B cell (primary cell): ENCODE measurements around the gene ADRA2C. TPM values are rescaled to one million over a fixed set of nuclear protein-coding genes. Genes with fewer than 3 reads are reported as not detected.

Experiments
- ATAC-seq: fragments of 200-7000 bp; cut with Tn5 transposase; one replicate; pipeline ENCODE4 v1.10.0; 2021; ENCODE audit warnings: low read depth, mild to moderate bottlenecking, moderate number of reproducible peaks, moderate library complexity
- CTCF ChIA-PET: fragments of 350-600 bp; sonication (Branson Sonifier 250); formaldehyde crosslinking; loops from one replicate; lab custom pipeline; 2021; ENCODE audit warnings: antibody characterized with exemption, inconsistent platforms; lab: Charles Lee
- POLR2A ChIA-PET: fragments of 350-600 bp; sonication (Branson Sonifier 250); formaldehyde crosslinking; loops from one replicate; lab custom pipeline; 2021; ENCODE audit warnings: antibody characterized with exemption; lab: Charles Lee
- DNase-seq: peaks from one replicate; pipeline ENCODE4 v3.0.0; 2013
- H2AFZ ChIP-seq: 2 replicates; pipeline ENCODE4 v1.6.1; 2012; ENCODE audit warnings: mild to moderate bottlenecking, low read depth, low read length; ENCODE audit not compliant: insufficient read depth, poor library complexity, severe bottlenecking
- H3K27ac ChIP-seq, 2 donors: 1 replicate in 1 of 2; 2 replicates in 1 of 2; pipeline ENCODE4 v1.5.1; 2012 to 2013; ENCODE audit warnings: low read length in 2 of 2, mild to moderate bottlenecking in 2 of 2, moderate library complexity in 1 of 2
- H3K27me3 ChIP-seq, 4 experiments: fragments of 200-600 bp in 1 of 4; sonication (generic) in 1 of 4; replicated peaks in 1 of 4; 1 replicate in 2 of 4; 2 replicates in 2 of 4; pipeline versions ENCODE4 v1.6.1 to v1.7.0; 2013 to 2016; ENCODE audit warnings: low read length in 3 of 4, mild to moderate bottlenecking in 2 of 4, mixed read lengths in 1 of 4, moderate library complexity in 1 of 4; ENCODE audit not compliant: insufficient read depth in 4 of 4, control insufficient read depth in 3 of 4; ENCODE audit errors: control extremely low read depth in 1 of 4
- H3K36me3 ChIP-seq, 2 experiments: replicated peaks in 1 of 2; 1 replicate in 1 of 2; 2 replicates in 1 of 2; pipeline versions ENCODE4 v1.6.1 to v1.7.1; 2013; ENCODE audit warnings: low read length in 1 of 2; ENCODE audit not compliant: insufficient read depth in 2 of 2, control insufficient read depth in 1 of 2; ENCODE audit errors: control extremely low read depth in 1 of 2, extremely low read depth in 1 of 2
- H3K4me1 ChIP-seq, 2 donors: fragments of 200-600 bp in 1 of 2; sonication (generic) in 1 of 2; 1 replicate in 1 of 2; 2 replicates in 1 of 2; pipeline versions ENCODE4 v1.5.1 to v1.6.1; 2013 to 2017; ENCODE audit warnings: low read length in 2 of 2; ENCODE audit not compliant: control insufficient read depth in 2 of 2, insufficient read depth in 2 of 2
- H3K4me2 ChIP-seq: replicated peaks from 2 replicates; pipeline ENCODE3; 2012; ENCODE audit warnings: mild to moderate bottlenecking, low read depth, low read length; ENCODE audit not compliant: poor library complexity, severe bottlenecking
- H3K4me3 ChIP-seq, 5 experiments: fragments of 200-600 bp in 1 of 5; sonication (generic) in 1 of 5; 1 replicate in 3 of 5; 2 replicates in 2 of 5; pipeline versions ENCODE4 v1.5.1 to v1.7.0; 2011 to 2016; ENCODE audit warnings: low read length in 4 of 5, mild to moderate bottlenecking in 4 of 5, low read depth in 2 of 5, control low read depth in 1 of 5, moderate library complexity in 1 of 5; ENCODE audit not compliant: insufficient read depth in 1 of 5; ENCODE audit errors: control extremely low read depth in 1 of 5, extremely low read depth in 1 of 5
- H3K79me2 ChIP-seq: fragments of 200-600 bp; sonication (generic); one replicate; pipeline ENCODE4 v1.6.0; 2016; ENCODE audit warnings: low read length; ENCODE audit not compliant: control insufficient read depth, insufficient read depth
- H3K9ac ChIP-seq: fragments of 200-600 bp; sonication (generic); 2 replicates; pipeline ENCODE4 v1.6.1; 2017; ENCODE audit warnings: mild to moderate bottlenecking, low read length, moderate library complexity
- H3K9me3 ChIP-seq, 3 donors: one replicate each; pipeline versions ENCODE4 v1.6.1 to v1.7.1; 2013; ENCODE audit warnings: low read length in 2 of 3; ENCODE audit not compliant: control insufficient read depth in 2 of 3, insufficient read depth in 1 of 3; ENCODE audit errors: control extremely low read depth in 1 of 3
- H4K20me1 ChIP-seq: 2 replicates; pipeline ENCODE4 v1.6.0; 2012; ENCODE audit warnings: mild to moderate bottlenecking, low read length; ENCODE audit not compliant: insufficient read depth, control insufficient read depth, poor library complexity, severe bottlenecking
- H3K27ac Mint-ChIP-seq: one replicate; pipeline ENCODE4 v1.8.0; 2021; ENCODE audit warnings: mixed read lengths
- H3K27me3 Mint-ChIP-seq: one replicate; pipeline ENCODE4 v1.8.0; 2021; ENCODE audit warnings: mixed read lengths
- H3K4me1 Mint-ChIP-seq: one replicate; pipeline ENCODE4 v1.8.0; 2021; ENCODE audit warnings: mixed read lengths
- H3K4me3 Mint-ChIP-seq: one replicate; pipeline ENCODE4 v1.8.0; 2021; ENCODE audit warnings: mixed read lengths
- H3K9me3 Mint-ChIP-seq: one replicate; pipeline ENCODE4 v1.8.0; 2022; ENCODE audit warnings: mixed read lengths; ENCODE audit not compliant: insufficient read depth
- CTCF ChIP-seq: fragments of 200-600 bp; IDR thresholded peaks from one replicate; pipeline ENCODE4 v1.8.0; 2022; ENCODE audit warnings: antibody characterized with exemption, mild to moderate bottlenecking
- EZH2 ChIP-seq: IDR thresholded peaks from 2 replicates; pipeline ENCODE4 v1.6.1; 2012; ENCODE audit warnings: borderline replicate concordance, low read depth, mild to moderate bottlenecking, moderate library complexity, low read length; ENCODE audit not compliant: insufficient read depth, poor library complexity, severe bottlenecking
- WGBS: methylation state at CpG from one replicate; pipeline ENCODE4 v1.1.5; 2013; ENCODE audit warnings: missing lambda C conversion rate; ENCODE audit not compliant: insufficient coverage; 5-methylcytosine and 5-hydroxymethylcytosine counted together
- intact Hi-C: fragments of 100-400 bp; cut with micrococcal nuclease; formaldehyde crosslinking; loops from one replicate; pipeline ENCODE4 v1.10.0; 2022
- polyA plus RNA-seq: library from polyadenylated mRNA; depleted of rRNA; stranded (reverse); fragments of >200 nt; gene quantifications from 2 replicates; pipeline ENCODE4 v1.2.3, GENCODE V29; 2012
- total RNA-seq, 2 donors: library from RNA; stranded (reverse); fragments of 120-200 nt in 1 of 2; gene quantifications; 1 replicate in 1 of 2; 2 replicates in 1 of 2; pipeline versions ENCODE4 v1.2.3 to v1.2.4, GENCODE V29; 2013 to 2022

Gene ADRA2C
- total and polyA plus RNA-seq, 2 donors (not counting 1 experiment from before 2014, with no cell fraction given) = not detected

DNA sequence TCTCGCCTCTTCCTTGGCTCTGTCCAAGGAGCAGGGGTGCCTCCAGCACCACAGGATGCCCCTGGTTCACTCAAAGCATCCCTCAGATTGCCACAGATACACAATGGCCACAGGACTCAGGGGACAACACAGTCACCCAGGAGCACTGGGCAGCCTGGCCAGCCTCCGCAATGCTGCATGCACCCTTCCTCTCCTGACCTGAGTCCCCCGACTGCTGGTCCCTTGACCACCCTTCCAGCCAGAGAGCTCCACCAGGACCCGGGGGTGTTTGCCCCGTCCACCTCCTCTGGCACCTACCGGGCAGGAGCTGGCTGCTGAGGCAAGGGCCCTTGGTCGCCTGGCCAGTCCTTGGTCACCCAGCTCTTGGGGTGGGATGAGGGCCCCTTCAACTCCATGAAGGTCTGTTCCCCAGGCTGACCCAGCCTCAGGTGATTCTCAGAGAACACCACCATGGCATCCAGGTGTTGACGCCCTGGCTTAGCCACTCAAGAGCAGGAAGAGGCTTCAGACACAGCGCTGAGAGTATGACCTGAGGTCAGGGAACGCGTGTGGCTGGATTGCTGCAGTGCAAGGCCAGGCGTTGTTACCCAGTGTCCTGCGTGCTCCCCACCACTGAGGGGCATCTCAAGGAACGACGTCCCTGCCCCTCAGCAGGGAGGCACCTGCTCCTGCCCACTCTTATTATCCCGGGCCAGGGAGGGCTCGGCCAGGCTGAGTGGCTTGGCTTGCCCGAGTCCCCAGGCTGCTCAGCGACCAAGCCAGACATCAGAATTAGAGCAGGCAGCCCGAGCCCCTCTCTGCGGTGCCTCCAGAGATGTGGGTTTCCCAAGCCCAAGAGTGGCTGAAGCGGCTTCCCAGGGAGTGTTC, 10.2 kb downstream of the ADRA2C start:
- Mint-ChIP-seq H3K9me3 (no peaks in the 10 kb centered on the region), H3K27ac (no peak overlapping the region), H3K4me3 (no peak overlapping the region), H3K27me3 (peaks cover 6% of the 10 kb centered on the region), H3K4me1 (no peaks in the 10 kb centered on the region)
- no peak overlapping the region for H2AFZ ChIP-seq
- TF ChIP-seq CTCF = no peak
- no peak for TF ChIP-seq EZH2
- ATAC-seq = no peak
- intact Hi-C loops = no loop called here
- no peaks in the 10 kb centered on the region for H3K27me3 ChIP-seq
- CTCF ChIA-PET = no interaction called here
- no peaks in the 10 kb centered on the region for H4K20me1 ChIP-seq
- WGBS = 84% methylated on average over 22 of the region's 22 CpGs
- no peak overlapping the region for H3K27ac ChIP-seq
- POLR2A ChIA-PET = no interaction called here
- H3K36me3 ChIP-seq = no peaks in the 10 kb centered on the region
- H3K9ac ChIP-seq = no peak overlapping the region
- H3K79me2 ChIP-seq = no peaks in the 10 kb centered on the region
- DNase-seq = no peak
- no peak overlapping the region for H3K4me2 ChIP-seq
- peaks cover 0 to 18% (median 0%) of the 10 kb centered on the region in 3 donors for H3K9me3 ChIP-seq
- H3K4me3 ChIP-seq = no peak overlapping the region
- H3K4me1 ChIP-seq = no peaks in the 10 kb centered on the region

- no peaks in the 10 kb centered on the region for H3K36me3 ChIP-seq
- H3K4me3 Mint-ChIP-seq = no peak overlapping the region
- ChIA-PET CTCF (no interaction called here), POLR2A (no interaction called here)
- H3K4me1 ChIP-seq = no peaks in the 10 kb centered on the region
- H3K27me3 Mint-ChIP-seq = peaks cover 2% of the 10 kb centered on the region
- no peak overlapping the region for H3K4me2 ChIP-seq
- no peaks in the 10 kb centered on the region for H3K9me3 Mint-ChIP-seq
- ATAC-seq = no peak
- H3K27ac Mint-ChIP-seq = no peak overlapping the region
- 78% methylated on average over 5 of the region's 5 CpGs for WGBS
- no peak overlapping the region for H3K4me3 ChIP-seq
- no peak overlapping the region for H3K9ac ChIP-seq
- no peak for DNase-seq
- peaks cover 0 to 24% (median 0%) of the 10 kb centered on the region in 3 donors for H3K9me3 ChIP-seq
- H3K27me3 ChIP-seq = no peaks in the 10 kb centered on the region
- no peaks in the 10 kb centered on the region for H4K20me1 ChIP-seq
- no peaks in the 10 kb centered on the region for H3K4me1 Mint-ChIP-seq
- intact Hi-C loops = no loop called here
- H2AFZ ChIP-seq = no peak overlapping the region
- TF ChIP-seq EZH2 (no peak), CTCF (no peak)
- no peaks in the 10 kb centered on the region for H3K79me2 ChIP-seq
- H3K27ac ChIP-seq = no peak overlapping the region
Observed at GRCh38 chr4:3777033-3777390, 10.8 kb downstream of the ADRA2C start.
